Activated naive CD4-positive, alpha-beta T cell treated with anti-CD3 and anti-CD28 coated beads, Interleukin-2, amount 50 U/mL, for 24 hours (primary cell): ENCODE results near the gene WNT9B.
"Not testable (repeated sequence)": the region's sequence is repeated elsewhere in the genome, so short reads cannot be mapped to it uniquely, and the experiment has no call there.

Experiments used
- H3K27ac Mint-ChIP-seq: one replicate; pipeline ENCODE4 v1.8.0; 2021; ENCODE audit warnings: mild to moderate bottlenecking, mixed read lengths
- H3K27me3 Mint-ChIP-seq: one replicate; pipeline ENCODE4 v1.8.0; 2021; ENCODE audit warnings: mixed read lengths
- H3K36me3 Mint-ChIP-seq: one replicate; pipeline ENCODE4 v1.8.0; 2021; ENCODE audit warnings: mixed read lengths
- H3K4me1 Mint-ChIP-seq: one replicate; pipeline ENCODE4 v1.8.0; 2021; ENCODE audit warnings: mixed read lengths
- H3K4me3 Mint-ChIP-seq: one replicate; pipeline ENCODE4 v1.8.0; 2021; ENCODE audit warnings: mild to moderate bottlenecking, mixed read lengths
- H3K9me3 Mint-ChIP-seq: one replicate; pipeline ENCODE4 v1.8.0; 2021; ENCODE audit warnings: mixed read lengths

Gene WNT9B

GRCh38 chr17:46896991-46897390 is 45.6 kb downstream of the WNT9B start:
- Mint-ChIP-seq H3K36me3 (no peaks in the 10 kb centered on the region), H3K27me3 (peaks cover 2% of the 10 kb centered on the region), H3K4me1 (no peaks in the 10 kb centered on the region), H3K27ac (no peak overlapping the region), H3K9me3 (no peaks in the 10 kb centered on the region), H3K4me3 (no peak overlapping the region)

DNA sequence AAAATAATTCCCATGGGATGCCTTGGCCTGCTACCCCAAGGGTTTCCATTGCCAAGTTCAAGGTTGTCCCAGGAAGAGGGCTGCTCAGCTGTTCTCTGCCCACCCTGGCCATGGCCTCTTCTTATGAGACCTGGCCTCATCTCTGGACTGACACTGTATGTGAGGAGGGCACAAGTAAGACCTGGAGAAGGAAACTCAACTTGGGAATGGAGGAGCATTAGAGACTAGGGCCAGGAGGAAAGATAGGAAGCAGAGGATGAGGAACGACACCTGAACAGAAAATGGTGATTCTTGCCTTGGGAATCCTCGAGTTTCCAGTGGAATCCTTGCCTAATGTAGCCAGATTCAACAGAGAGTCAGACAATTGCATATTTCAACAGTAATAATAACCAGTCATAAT is 47.0 kb downstream of the WNT9B start:
- Mint-ChIP-seq H3K36me3 (no peaks in the 10 kb centered on the region), H3K27ac (no peak overlapping the region), H3K27me3 (peaks cover 2% of the 10 kb centered on the region), H3K4me1 (no peaks in the 10 kb centered on the region), H3K4me3 (no peak overlapping the region), H3K9me3 (no peaks in the 10 kb centered on the region)

DNA sequence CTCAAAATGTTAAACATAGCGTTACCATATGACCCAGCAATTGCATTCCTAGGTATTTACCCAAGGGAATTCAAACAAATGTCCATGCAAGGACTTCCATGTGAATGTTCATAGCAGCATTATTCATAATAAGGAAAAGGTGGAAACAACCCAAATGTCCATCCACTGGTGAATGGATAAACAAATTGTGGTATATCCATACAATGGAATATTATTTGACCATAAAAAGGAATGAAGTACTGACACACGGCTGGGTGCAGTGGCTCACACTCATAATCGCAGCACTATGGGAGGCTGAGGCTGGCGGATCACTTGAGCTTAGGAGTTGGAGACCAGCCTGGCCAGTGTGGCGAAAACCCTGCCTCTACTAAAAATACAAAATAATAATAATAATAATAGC is 47.5 kb downstream of the WNT9B start:
- Mint-ChIP-seq H3K4me3 (no peak overlapping the region), H3K4me1 (no peaks in the 10 kb centered on the region), H3K9me3 (no peaks in the 10 kb centered on the region), H3K36me3 (no peaks in the 10 kb centered on the region), H3K27ac (no peak overlapping the region), H3K27me3 (peaks cover 2% of the 10 kb centered on the region)

GRCh38 chr17:46901291-46901690 is 49.9 kb downstream of the WNT9B start:
- peaks cover 2% of the 10 kb centered on the region for H3K27me3 Mint-ChIP-seq

DNA sequence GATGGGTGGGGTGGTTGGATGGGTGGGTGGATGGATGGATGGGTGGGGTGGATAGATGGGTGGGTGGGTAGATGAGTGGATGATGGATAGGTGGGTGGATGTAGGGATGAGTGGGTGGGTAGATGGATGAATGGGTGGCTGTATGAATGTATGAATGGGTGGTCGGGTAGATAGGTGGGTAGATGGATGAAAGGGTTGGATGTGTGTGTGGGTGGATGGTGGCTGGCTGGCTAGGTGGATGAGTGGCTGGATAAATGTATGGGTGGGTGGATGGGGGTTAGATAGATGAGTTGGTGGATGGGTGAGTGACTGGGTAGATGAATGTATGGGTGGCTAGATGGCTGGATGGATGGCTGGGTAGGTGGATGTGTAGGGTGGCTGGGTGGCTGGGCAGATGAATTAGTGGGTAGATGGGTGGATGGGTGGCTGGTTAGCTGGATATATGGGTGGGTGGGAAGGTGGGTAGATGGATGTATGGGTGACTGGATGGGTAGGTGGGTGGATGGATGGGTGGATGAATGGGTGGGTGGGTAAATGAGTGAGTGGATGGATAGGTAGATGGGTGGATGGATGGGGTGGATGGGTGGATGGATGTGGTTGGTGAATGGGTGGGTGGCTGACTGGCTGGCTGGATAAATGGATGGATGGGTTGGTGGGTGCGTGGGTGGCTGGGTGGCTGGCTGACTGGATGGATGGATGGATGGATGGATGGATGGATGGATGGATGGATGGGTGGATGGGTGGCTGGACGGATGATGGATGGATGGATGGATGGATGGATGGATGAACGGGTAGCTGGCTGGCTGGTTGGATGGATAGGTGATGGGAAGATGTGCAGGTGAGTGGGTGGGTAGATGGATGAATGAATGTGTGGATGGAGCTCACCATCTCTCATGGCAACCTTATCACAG is 52.6 kb downstream of the WNT9B start:
- H3K27ac Mint-ChIP-seq: peak overlapping the region; percentile 18
- H3K4me3 Mint-ChIP-seq: no peak overlapping the region
- no peaks in the 10 kb centered on the region for H3K36me3 Mint-ChIP-seq
- H3K4me1 Mint-ChIP-seq: no peaks in the 10 kb centered on the region
- no peaks in the 10 kb centered on the region for H3K9me3 Mint-ChIP-seq
- H3K27me3 Mint-ChIP-seq: no peaks in the 10 kb centered on the region

More at GRCh38 chr17:46901291-46901690, 49.9 kb downstream of the WNT9B start:
- Mint-ChIP-seq H3K9me3 (no peaks in the 10 kb centered on the region), H3K4me3 (no peak overlapping the region), H3K27ac (no peak overlapping the region), H3K4me1 (no peaks in the 10 kb centered on the region), H3K36me3 (no peaks in the 10 kb centered on the region)

DNA sequence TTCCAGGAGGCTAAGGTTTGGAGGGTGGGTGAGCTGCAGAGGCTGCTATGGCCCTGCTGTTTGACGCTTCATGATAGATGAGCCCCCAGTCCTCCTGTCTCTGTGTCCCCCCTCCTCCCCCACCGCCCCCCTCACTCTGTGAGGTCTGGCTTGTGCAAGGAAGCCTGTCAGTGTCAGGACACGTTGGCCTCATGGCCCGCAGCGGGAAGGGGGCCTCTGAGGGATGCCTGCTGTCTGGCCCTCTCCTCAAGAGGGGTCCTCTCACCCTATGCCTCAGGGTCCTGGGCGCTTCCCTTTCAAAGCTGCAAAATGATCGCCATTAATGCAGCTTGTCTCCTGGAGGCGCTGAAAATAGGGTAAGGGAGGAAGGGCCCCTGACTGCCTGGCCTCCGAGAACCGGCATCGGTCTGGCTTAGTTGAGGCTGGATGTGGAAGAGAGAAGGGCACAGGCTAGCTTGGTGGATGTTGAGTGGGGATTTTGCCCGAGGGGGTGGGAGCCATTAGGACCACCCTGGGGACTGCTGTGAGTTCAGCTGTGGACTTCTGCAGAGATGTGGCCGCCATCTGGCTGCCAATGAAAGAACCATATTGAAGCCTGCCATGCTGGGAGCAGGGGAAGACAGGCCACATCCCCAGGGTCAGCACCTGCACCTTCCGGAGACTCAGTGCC is 56.8 kb downstream of the WNT9B start:
- Mint-ChIP-seq H3K9me3 (no peaks in the 10 kb centered on the region), H3K27me3 (no peaks in the 10 kb centered on the region), H3K4me3 (no peak overlapping the region), H3K4me1 (no peaks in the 10 kb centered on the region), H3K27ac (no peak overlapping the region), H3K36me3 (no peaks in the 10 kb centered on the region)

GRCh38 chr17:46910179-46910927 is 59.0 kb downstream of the WNT9B start:
- no peak overlapping the region for H3K27ac Mint-ChIP-seq
- H3K9me3 Mint-ChIP-seq: no peaks in the 10 kb centered on the region

DNA sequence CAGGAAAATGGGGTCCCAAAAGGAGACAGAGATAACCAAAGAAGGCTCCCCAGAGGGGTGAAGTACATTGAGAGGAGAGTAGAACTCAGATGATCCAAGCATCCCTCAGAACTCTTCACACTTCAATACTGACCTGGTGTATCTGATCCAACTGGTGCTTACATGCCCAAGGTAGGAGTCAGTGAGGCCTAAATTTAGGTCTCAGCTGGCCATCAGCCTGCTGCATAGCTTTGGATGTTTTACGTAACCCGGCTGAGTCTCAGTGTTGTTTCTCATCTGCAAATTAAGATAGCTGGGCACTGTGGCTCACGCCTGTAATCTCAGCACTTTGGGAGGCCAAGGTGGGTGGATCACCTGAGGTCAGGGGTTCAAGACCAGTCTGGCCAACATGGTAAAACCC is 59.9 kb downstream of the WNT9B start:
- Mint-ChIP-seq H3K4me3 (no peak overlapping the region), H3K4me1 (no peaks in the 10 kb centered on the region), H3K27ac (no peak overlapping the region), H3K36me3 (no peaks in the 10 kb centered on the region), H3K27me3 (no peaks in the 10 kb centered on the region), H3K9me3 (no peaks in the 10 kb centered on the region)

More at GRCh38 chr17:46910179-46910927, 59.0 kb downstream of the WNT9B start:
- Mint-ChIP-seq H3K4me3 (no peak overlapping the region), H3K4me1 (no peaks in the 10 kb centered on the region), H3K27me3 (no peaks in the 10 kb centered on the region), H3K36me3 (no peaks in the 10 kb centered on the region)

GRCh38 chr17:46915596-46915995 is 64.2 kb downstream of the WNT9B start:
- H3K27ac Mint-ChIP-seq: no peak overlapping the region
- H3K36me3 Mint-ChIP-seq: peaks cover 2% of the 10 kb centered on the region
- H3K9me3 Mint-ChIP-seq: no peaks in the 10 kb centered on the region
- no peaks in the 10 kb centered on the region for H3K4me1 Mint-ChIP-seq
- H3K27me3 Mint-ChIP-seq: no peaks in the 10 kb centered on the region
- no peak overlapping the region for H3K4me3 Mint-ChIP-seq

DNA sequence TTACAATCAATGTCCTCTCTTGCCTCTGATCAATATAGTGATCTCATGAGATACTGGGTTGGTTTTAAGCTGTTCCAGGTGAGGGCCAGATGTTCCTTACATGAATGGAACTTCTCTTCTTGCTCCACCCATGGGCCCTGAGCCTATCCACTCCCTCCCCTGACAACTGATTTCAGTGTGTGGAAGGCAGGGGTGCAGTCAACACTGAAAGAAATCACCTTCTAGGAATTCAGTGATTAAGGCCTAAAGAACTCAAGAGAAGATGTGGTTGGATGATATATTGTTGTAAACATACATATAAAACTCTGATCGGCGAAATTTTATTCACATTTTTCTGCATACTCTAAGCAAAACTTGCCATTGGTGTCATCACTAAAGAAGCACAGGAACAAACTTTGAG is 64.8 kb downstream of the WNT9B start:
- H3K27ac Mint-ChIP-seq: no peak overlapping the region
- peaks cover 2% of the 10 kb centered on the region for H3K36me3 Mint-ChIP-seq
- no peak overlapping the region for H3K4me3 Mint-ChIP-seq
- no peaks in the 10 kb centered on the region for H3K9me3 Mint-ChIP-seq
- H3K27me3 Mint-ChIP-seq: no peaks in the 10 kb centered on the region
- no peaks in the 10 kb centered on the region for H3K4me1 Mint-ChIP-seq

GRCh38 chr17:46916623-46917022 is 65.2 kb downstream of the WNT9B start:
- Mint-ChIP-seq H3K4me3 (no peak overlapping the region), H3K4me1 (no peaks in the 10 kb centered on the region), H3K27me3 (no peaks in the 10 kb centered on the region), H3K36me3 (peaks cover 2% of the 10 kb centered on the region), H3K9me3 (no peaks in the 10 kb centered on the region), H3K27ac (no peak overlapping the region)

DNA sequence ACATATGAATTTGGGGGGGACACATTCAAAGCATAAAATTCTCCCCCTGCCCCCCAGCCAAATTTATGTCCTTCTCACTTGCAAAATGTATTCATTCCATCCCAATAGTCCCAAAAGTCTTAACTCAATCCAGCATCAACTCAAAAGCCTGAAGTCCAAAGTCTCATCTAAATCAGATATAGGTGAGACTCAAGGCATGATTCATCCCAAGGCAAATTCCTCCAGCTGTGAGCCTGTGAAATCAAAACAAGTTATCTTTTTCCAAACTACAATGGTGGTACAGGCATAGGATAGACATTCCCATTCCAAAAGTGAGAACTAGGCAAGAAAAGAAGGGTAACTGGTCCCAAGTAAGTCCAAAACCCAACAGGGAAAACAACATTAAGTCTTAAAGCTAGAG is 65.7 kb downstream of the WNT9B start:
- Mint-ChIP-seq H3K27me3 (no peaks in the 10 kb centered on the region), H3K4me3 (no peak overlapping the region), H3K4me1 (peaks cover 2% of the 10 kb centered on the region), H3K27ac (no peak overlapping the region), H3K36me3 (peaks cover 2% of the 10 kb centered on the region), H3K9me3 (no peaks in the 10 kb centered on the region)

GRCh38 chr17:46917516-46917915 is 66.1 kb downstream of the WNT9B start:
- no peak overlapping the region for H3K27ac Mint-ChIP-seq
- H3K27me3 Mint-ChIP-seq: no peaks in the 10 kb centered on the region
- H3K9me3 Mint-ChIP-seq: no peaks in the 10 kb centered on the region
- no peak overlapping the region for H3K4me3 Mint-ChIP-seq
- H3K4me1 Mint-ChIP-seq: peaks cover 4% of the 10 kb centered on the region
- H3K36me3 Mint-ChIP-seq: peaks cover 2% of the 10 kb centered on the region

- H3K9me3 Mint-ChIP-seq, H3K27me3 Mint-ChIP-seq, H3K36me3 Mint-ChIP-seq: not testable (repeated sequence)
- peak overlapping the region; percentile 78 for H3K27ac Mint-ChIP-seq
- H3K4me1 Mint-ChIP-seq: peaks cover 40% of the 10 kb centered on the region
- peak overlapping the region; percentile 93 for H3K4me3 Mint-ChIP-seq
Measured at GRCh38 chr17:46921962-46922361, 70.6 kb downstream of the WNT9B start.

DNA sequence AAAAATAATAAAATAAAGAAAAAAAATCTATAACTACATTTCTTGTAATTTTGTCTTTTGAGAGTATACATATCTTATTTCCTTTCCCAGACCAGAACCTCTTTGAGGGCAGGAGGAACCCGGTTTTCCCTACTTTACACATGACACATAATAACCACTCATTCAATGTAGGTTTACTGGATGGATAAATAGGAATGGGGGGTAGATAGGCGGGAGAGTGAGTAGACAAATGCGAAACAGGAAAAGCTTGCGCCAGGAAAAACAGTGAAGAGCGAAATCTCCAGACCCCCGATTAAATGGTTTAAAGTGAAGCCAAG is 71.1 kb downstream of the WNT9B start:
- Mint-ChIP-seq H3K27ac (peak overlapping the region; percentile 100), H3K36me3 (peaks cover 3% of the 10 kb centered on the region), H3K9me3 (no peaks in the 10 kb centered on the region), H3K4me1 (peaks cover 45% of the 10 kb centered on the region), H3K27me3 (no peaks in the 10 kb centered on the region), H3K4me3 (peak overlapping the region; percentile 93)
